ENCODE results near the gene TRIM73.
"Not testable (repeated sequence)": the region's sequence is repeated elsewhere in the genome, so short reads cannot be mapped to it uniquely, and the experiment has no call there.

GRCh38 chr7:75423481-75423880, 28.1 kb downstream of the TRIM73 start:
- not testable (repeated sequence) for TF ChIP-seq CTCF (IDR thresholded peaks at IDR 0.05; ENCODE audit: poor library complexity); EZH2phosphoT487 (IDR thresholded peaks at IDR 0.05; ENCODE audit: low read depth, severe bottlenecking, unreplicated experiment)

Data from hepatocyte (in vitro differentiated cells).